GM21360 (cell line): ENCODE results near the gene LCN6.

ENCODE experiments used
- ATAC-seq: cut with Tn5 transposase; IDR thresholded peaks from one replicate; pipeline ENCODE4 v1.9.1; 2021; ENCODE audit warnings: mild to moderate bottlenecking, moderate library complexity; ENCODE audit not compliant: unreplicated experiment

The LCN6 gene

GRCh38 chr9:136694163-136694871 is 54.0 kb downstream of the LCN6 start:
- no peak for ATAC-seq
